Mesenchymal stem cell (in vitro differentiated cells and primary cell): ENCODE results near the gene LMO2.
"Not testable (repeated sequence)": the region's sequence is repeated elsewhere in the genome, so short reads cannot be mapped to it uniquely, and the experiment has no call there.

ENCODE experiments used
- DNase-seq: peaks from one replicate; pipeline ENCODE4 v3.0.0-alpha.2; 2013
- H2AFZ ChIP-seq: one replicate; pipeline ENCODE4 v1.6.1; 2013; ENCODE audit warnings: low read depth, mild to moderate bottlenecking, control low read depth, inconsistent platforms, low read length, moderate library complexity
- H2AK5ac ChIP-seq: 2 replicates; pipeline ENCODE4 v1.6.1; 2013; ENCODE audit warnings: low read length, moderate library complexity, mild to moderate bottlenecking, inconsistent platforms; ENCODE audit not compliant: severe bottlenecking
- H2BK120ac ChIP-seq: one replicate; pipeline ENCODE4 v1.6.1; 2013; ENCODE audit warnings: low read depth, mild to moderate bottlenecking, inconsistent platforms, low read length, moderate library complexity
- H2BK12ac ChIP-seq, 2 experiments: one replicate each; pipeline ENCODE4 v1.6.1; 2013; ENCODE audit warnings: inconsistent platforms in 2 of 2, low read length in 2 of 2, mild to moderate bottlenecking in 2 of 2, moderate library complexity in 2 of 2, control low read depth in 1 of 2
- H2BK15ac ChIP-seq: one replicate; pipeline ENCODE4 v1.6.1; 2013; ENCODE audit warnings: mild to moderate bottlenecking, low read depth, inconsistent platforms; ENCODE audit not compliant: poor library complexity, severe bottlenecking
- H2BK5ac ChIP-seq: 2 replicates; pipeline ENCODE4 v1.6.1; 2013; ENCODE audit warnings: low read depth, mild to moderate bottlenecking, low read length, control low read depth, inconsistent platforms; ENCODE audit not compliant: poor library complexity, severe bottlenecking
- H3K14ac ChIP-seq, 2 experiments: one replicate each; pipeline ENCODE4 v1.6.1; 2013; ENCODE audit warnings: inconsistent platforms in 2 of 2, low read length in 2 of 2, control low read depth in 1 of 2, mild to moderate bottlenecking in 1 of 2, moderate library complexity in 1 of 2
- H3K18ac ChIP-seq, 2 experiments: one replicate each; pipeline ENCODE4 v1.6.1; 2013; ENCODE audit warnings: inconsistent platforms in 2 of 2, low read length in 2 of 2, control low read depth in 1 of 2, low read depth in 1 of 2, mild to moderate bottlenecking in 1 of 2
- H3K23ac ChIP-seq, 2 experiments: one replicate each; pipeline ENCODE4 v1.6.1; 2013; ENCODE audit warnings: inconsistent platforms in 2 of 2, low read length in 2 of 2, mild to moderate bottlenecking in 2 of 2, moderate library complexity in 2 of 2, control low read depth in 1 of 2
- H3K27ac ChIP-seq: 2 replicates; pipeline ENCODE4 v1.5.1; 2013; ENCODE audit warnings: mild to moderate bottlenecking, moderate library complexity, low read length, control low read depth, inconsistent platforms; ENCODE audit not compliant: poor library complexity, severe bottlenecking
- H3K27me3 ChIP-seq, 2 experiments: 2 replicates each; pipeline versions ENCODE4 v1.6.1 to v1.7.0; 2013; ENCODE audit warnings: low read length in 2 of 2, mild to moderate bottlenecking in 2 of 2, moderate library complexity in 2 of 2, control low read depth in 1 of 2, inconsistent platforms in 1 of 2; ENCODE audit not compliant: control insufficient read depth in 1 of 2, insufficient read depth in 1 of 2
- H3K36me3 ChIP-seq, 2 experiments: 2 replicates each; pipeline versions ENCODE4 v1.6.1 to v1.7.0; 2013; ENCODE audit warnings: low read length in 2 of 2, control low read depth in 1 of 2, inconsistent platforms in 1 of 2, low read depth in 1 of 2, mild to moderate bottlenecking in 1 of 2; ENCODE audit not compliant: insufficient read depth in 2 of 2, control insufficient read depth in 1 of 2
- H3K4ac ChIP-seq, 2 experiments: one replicate each; pipeline ENCODE4 v1.6.1; 2013; ENCODE audit warnings: inconsistent platforms in 2 of 2, low read length in 2 of 2, mild to moderate bottlenecking in 2 of 2, moderate library complexity in 2 of 2, control low read depth in 1 of 2, low read depth in 1 of 2
- H3K4me1 ChIP-seq: 2 replicates; pipeline ENCODE4 v1.6.1; 2013; ENCODE audit warnings: low read depth, low read length, control low read depth; ENCODE audit not compliant: control insufficient read depth, insufficient read depth
- H3K4me2 ChIP-seq: 2 replicates; pipeline ENCODE4 v1.6.1; 2013; ENCODE audit warnings: low read length, mild to moderate bottlenecking, inconsistent platforms; ENCODE audit not compliant: poor library complexity, severe bottlenecking
- H3K4me3 ChIP-seq, 2 experiments: 2 replicates each; pipeline versions ENCODE4 v1.5.1 to v1.7.0; 2013; ENCODE audit warnings: low read length in 2 of 2, mild to moderate bottlenecking in 2 of 2, control low read depth in 1 of 2, low read depth in 1 of 2; ENCODE audit not compliant: insufficient read depth in 1 of 2
- H3K79me1 ChIP-seq: replicated peaks from 2 replicates; pipeline ENCODE4 v1.6.1; 2013; ENCODE audit warnings: mild to moderate bottlenecking, control low read depth, low read length, inconsistent platforms; ENCODE audit not compliant: poor library complexity, severe bottlenecking
- H3K9ac ChIP-seq: 2 replicates; pipeline ENCODE4 v1.7.0; 2013; ENCODE audit warnings: mild to moderate bottlenecking, low read length, moderate library complexity
- H3K9me3 ChIP-seq: 2 replicates; pipeline ENCODE4 v1.7.0; 2013; ENCODE audit warnings: mild to moderate bottlenecking, low read length; ENCODE audit not compliant: control insufficient read depth
- H4K8ac ChIP-seq: one replicate; pipeline ENCODE4 v1.6.1; 2013; ENCODE audit warnings: inconsistent platforms, mild to moderate bottlenecking, low read length, moderate library complexity
- H4K91ac ChIP-seq: one replicate; pipeline ENCODE4 v1.6.1; 2013; ENCODE audit warnings: mild to moderate bottlenecking, low read length, inconsistent platforms
- WGBS: methylation state at CpG from one replicate; pipeline ENCODE4 v1.1.7; 2013; ENCODE audit warnings: mixed read lengths; 5-methylcytosine and 5-hydroxymethylcytosine counted together

LMO2 gene

GRCh38 chr11:33920838-33921613 is 29.1 kb upstream of the LMO2 start:
- no peak overlapping the region for H2AFZ ChIP-seq
- H3K79me1 ChIP-seq: no peaks in the 10 kb centered on the region
- H3K27ac ChIP-seq: no peak overlapping the region
- no peak overlapping the region for H2BK15ac ChIP-seq
- H3K14ac ChIP-seq: no peak overlapping the region
- H3K4me2 ChIP-seq: no peak overlapping the region
- no peak overlapping the region for H2AK5ac ChIP-seq
- no peak overlapping the region for H3K18ac ChIP-seq
- no peak overlapping the region for H3K4ac ChIP-seq
- H3K4me1 ChIP-seq: no peaks in the 10 kb centered on the region
- no peak overlapping the region for H2BK120ac ChIP-seq
- peaks cover 52 to 91% of the 10 kb centered on the region in 2 experiments for H3K27me3 ChIP-seq
- H3K36me3 ChIP-seq: no peaks in the 10 kb centered on the region
- no peak overlapping the region for H4K91ac ChIP-seq
- H2BK5ac ChIP-seq: no peak overlapping the region
- H4K8ac ChIP-seq: no peak overlapping the region
- H3K9me3 ChIP-seq: no peaks in the 10 kb centered on the region
- 82% methylated on average over 7 of the region's 8 CpGs for WGBS
- H3K23ac ChIP-seq: no peak overlapping the region
- H2BK12ac ChIP-seq: no peak overlapping the region
- DNase-seq: no peak
- H3K9ac ChIP-seq: no peak overlapping the region
- H3K4me3 ChIP-seq: no peak overlapping the region

DNA sequence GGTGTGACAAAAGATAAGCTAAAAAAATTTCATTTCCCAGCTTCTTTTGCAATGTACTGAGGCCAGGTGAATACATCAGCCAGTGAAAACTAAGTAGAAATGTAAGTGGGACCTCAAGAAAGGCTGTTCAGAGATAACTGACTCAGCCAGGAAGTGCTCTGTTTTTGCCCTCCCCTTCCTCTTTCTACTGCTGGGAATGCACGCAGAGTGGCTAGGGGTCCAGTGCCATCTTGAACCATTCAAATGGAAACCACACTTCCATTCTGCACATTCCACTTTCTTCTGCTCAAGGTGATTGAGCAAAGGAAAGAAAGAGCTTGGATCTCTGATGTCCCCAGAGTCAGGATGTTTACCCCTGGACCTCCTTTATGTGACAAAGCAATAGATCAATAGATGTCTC is 27.8 kb upstream of the LMO2 start:
- Histone ChIP-seq H2BK15ac (no peak overlapping the region), H2BK120ac (no peak overlapping the region), H4K8ac (no peak overlapping the region), H3K36me3 (no peaks in the 10 kb centered on the region), H2BK12ac (no peak overlapping the region), H3K18ac (peak overlapping the region in 1 of 2 experiments; percentile 21), H3K4me2 (no peak overlapping the region), H3K9ac (no peak overlapping the region), H2AK5ac (no peak overlapping the region), H4K91ac (no peak overlapping the region), H3K4ac (no peak overlapping the region), H2BK5ac (no peak overlapping the region), H3K4me1 (no peaks in the 10 kb centered on the region), H3K23ac (no peak overlapping the region), H3K79me1 (no peaks in the 10 kb centered on the region), H3K4me3 (no peak overlapping the region), H2AFZ (no peak overlapping the region), H3K27ac (no peak overlapping the region), H3K27me3 (peaks cover 53 to 89% of the 10 kb centered on the region in 2 experiments), H3K14ac (no peak overlapping the region), H3K9me3 (no peaks in the 10 kb centered on the region)
- no peak for DNase-seq
- WGBS: no CpG with 5 or more reads among the region's 1 CpG

DNA sequence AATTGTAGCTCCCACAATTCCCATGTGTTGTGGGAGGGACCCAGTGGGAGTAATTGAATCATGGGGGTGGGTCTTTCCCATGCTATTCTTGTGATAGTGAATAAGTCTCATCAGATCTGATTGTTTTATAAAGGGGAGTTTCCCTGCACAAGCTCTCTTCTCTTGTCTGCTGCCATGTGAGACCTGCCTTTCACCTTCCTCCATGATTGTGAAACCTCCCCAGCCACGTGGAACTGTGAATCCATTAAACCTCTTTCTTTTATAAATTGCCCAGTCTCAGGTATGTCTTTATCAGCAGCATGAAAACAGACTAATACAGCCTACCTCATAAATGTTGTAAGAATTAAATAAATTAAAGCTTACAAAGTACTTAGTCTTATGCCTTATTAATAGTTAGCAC is 25.5 kb upstream of the LMO2 start:
- H3K23ac ChIP-seq, H3K36me3 ChIP-seq, H3K9ac ChIP-seq, H3K9me3 ChIP-seq, H3K4me1 ChIP-seq, H3K14ac ChIP-seq, H4K8ac ChIP-seq, H3K4me3 ChIP-seq, H3K79me1 ChIP-seq, H4K91ac ChIP-seq, DNase-seq, H2AK5ac ChIP-seq, H3K4me2 ChIP-seq, H3K27ac ChIP-seq, H3K18ac ChIP-seq, H2BK5ac ChIP-seq, H3K4ac ChIP-seq, H2AFZ ChIP-seq, H2BK15ac ChIP-seq, H2BK12ac ChIP-seq, H2BK120ac ChIP-seq: not testable (repeated sequence)
- peaks cover 31 to 78% of the 10 kb centered on the region in 2 experiments for H3K27me3 ChIP-seq
- 60% methylated on average over 1 of the region's 1 CpG for whole genome bisulfite sequencing

GRCh38 chr11:33916736-33917135 is 24.9 kb upstream of the LMO2 start:
- H2AK5ac ChIP-seq: no peak overlapping the region
- H3K9ac ChIP-seq: no peak overlapping the region
- H2BK12ac ChIP-seq: no peak overlapping the region
- no peaks in the 10 kb centered on the region for H3K79me1 ChIP-seq
- no peak overlapping the region for H3K18ac ChIP-seq
- no peak overlapping the region for H3K27ac ChIP-seq
- H4K91ac ChIP-seq: no peak overlapping the region
- H3K4me2 ChIP-seq: no peak overlapping the region
- H3K4me3 ChIP-seq: no peak overlapping the region
- DNase-seq: no peak
- no peaks in the 10 kb centered on the region for H3K36me3 ChIP-seq
- no peak overlapping the region for H3K14ac ChIP-seq
- H4K8ac ChIP-seq: no peak overlapping the region
- no peak overlapping the region for H2BK5ac ChIP-seq
- no peak overlapping the region for H2AFZ ChIP-seq
- H2BK15ac ChIP-seq: no peak overlapping the region
- H3K4ac ChIP-seq: no peak overlapping the region
- H2BK120ac ChIP-seq: no peak overlapping the region
- peaks cover 8% of the 10 kb centered on the region for H3K9me3 ChIP-seq
- H3K23ac ChIP-seq: no peak overlapping the region
- peaks cover 31 to 74% of the 10 kb centered on the region in 2 experiments for H3K27me3 ChIP-seq
- H3K4me1 ChIP-seq: peaks cover 3% of the 10 kb centered on the region
